GM18867 (cell line): ENCODE data around the gene CCDC149.

ENCODE experiments used
- ATAC-seq: cut with Tn5 transposase; IDR thresholded peaks from one replicate; pipeline ENCODE4 v1.9.1; 2021; ENCODE audit warnings: mild to moderate bottlenecking, moderate library complexity; ENCODE audit not compliant: unreplicated experiment

The CCDC149 gene

GRCh38 chr4:24805566-24805965 is 107.3 kb downstream of the CCDC149 start:
- no peak for ATAC-seq

GRCh38 chr4:24805067-24805466 is 107.8 kb downstream of the CCDC149 start:
- no peak for ATAC-seq

GRCh38 chr4:24802648-24803047 is 110.2 kb downstream of the CCDC149 start:
- ATAC-seq, result no peak

GRCh38 chr4:24801136-24801855 is 111.5 kb downstream of the CCDC149 start:
- no peak for ATAC-seq

- no peak for ATAC-seq
Observed at GRCh38 chr4:24800325-24800895, 112.4 kb downstream of the CCDC149 start.

GRCh38 chr4:24799544-24800324 is 113.1 kb downstream of the CCDC149 start:
- ATAC-seq, result no peak

- ATAC-seq, result no peak
Observed at GRCh38 chr4:24799196-24799543, 113.7 kb downstream of the CCDC149 start.

- ATAC-seq, result no peak
Observed at GRCh38 chr4:24798036-24798610, 114.7 kb downstream of the CCDC149 start.

- ATAC-seq, result no peak
Observed at GRCh38 chr4:24796620-24797019, 116.2 kb downstream of the CCDC149 start.

GRCh38 chr4:24795666-24796381 is 117.0 kb downstream of the CCDC149 start:
- no peak for ATAC-seq

- ATAC-seq, result no peak
Observed at GRCh38 chr4:24794916-24795665, 117.8 kb downstream of the CCDC149 start, which contains the start of gene SOD3. Gene SOD3 (plus strand): TSS chr4:24795573. CDS start chr4:24799522, 3,949 bp downstream.

- ATAC-seq, result no peak
Observed at GRCh38 chr4:24794480-24794879, 118.4 kb downstream of the CCDC149 start.

- ATAC-seq, result no peak
Observed at GRCh38 chr4:24794051-24794450, 118.8 kb downstream of the CCDC149 start.

GRCh38 chr4:24793219-24794005 is 119.4 kb downstream of the CCDC149 start:
- no peak for ATAC-seq

GRCh38 chr4:24792552-24792951 is 120.3 kb downstream of the CCDC149 start:
- ATAC-seq, result no peak

GRCh38 chr4:24791043-24791442 is 121.8 kb downstream of the CCDC149 start:
- no peak for ATAC-seq

- no peak for ATAC-seq
Observed at GRCh38 chr4:24783506-24783905, 129.3 kb downstream of the CCDC149 start.

- ATAC-seq, result no peak
Observed at GRCh38 chr4:24781999-24782745, 130.7 kb downstream of the CCDC149 start.
